Glomerular endothelial cell (primary cell): ENCODE measurements around the gene ATRIP. TPM values are rescaled to one million over a fixed set of nuclear protein-coding genes. Genes with fewer than 3 reads are reported as not detected.
"Not testable (repeated sequence)": the region's sequence is repeated elsewhere in the genome, so short reads cannot be mapped to it uniquely, and the experiment has no call there.

Source experiments
- DNase-seq: peaks from one replicate; pipeline ENCODE4 v3.0.0-alpha.2; 2011; ENCODE audit warnings: low read depth, low spot score; ENCODE audit errors: extremely low read depth
- total RNA-seq: library from RNA; depleted of rRNA; stranded (reverse); fragments of >200 nt; gene quantifications from 2 replicates; pipeline ENCODE4 v1.2.3, GENCODE V29; 2015

ATRIP gene
- total RNA-seq = 4.7 and 8.6 TPM in 2 replicates

- DNase-seq = no peak
These were observed at the start of gene ATRIP for GRCh38 chr3:48446425-48447193. TSS of gene ATRIP (plus strand) at chr3:48446737. CDS start at chr3:48446846, 109 bp downstream.

DNA sequence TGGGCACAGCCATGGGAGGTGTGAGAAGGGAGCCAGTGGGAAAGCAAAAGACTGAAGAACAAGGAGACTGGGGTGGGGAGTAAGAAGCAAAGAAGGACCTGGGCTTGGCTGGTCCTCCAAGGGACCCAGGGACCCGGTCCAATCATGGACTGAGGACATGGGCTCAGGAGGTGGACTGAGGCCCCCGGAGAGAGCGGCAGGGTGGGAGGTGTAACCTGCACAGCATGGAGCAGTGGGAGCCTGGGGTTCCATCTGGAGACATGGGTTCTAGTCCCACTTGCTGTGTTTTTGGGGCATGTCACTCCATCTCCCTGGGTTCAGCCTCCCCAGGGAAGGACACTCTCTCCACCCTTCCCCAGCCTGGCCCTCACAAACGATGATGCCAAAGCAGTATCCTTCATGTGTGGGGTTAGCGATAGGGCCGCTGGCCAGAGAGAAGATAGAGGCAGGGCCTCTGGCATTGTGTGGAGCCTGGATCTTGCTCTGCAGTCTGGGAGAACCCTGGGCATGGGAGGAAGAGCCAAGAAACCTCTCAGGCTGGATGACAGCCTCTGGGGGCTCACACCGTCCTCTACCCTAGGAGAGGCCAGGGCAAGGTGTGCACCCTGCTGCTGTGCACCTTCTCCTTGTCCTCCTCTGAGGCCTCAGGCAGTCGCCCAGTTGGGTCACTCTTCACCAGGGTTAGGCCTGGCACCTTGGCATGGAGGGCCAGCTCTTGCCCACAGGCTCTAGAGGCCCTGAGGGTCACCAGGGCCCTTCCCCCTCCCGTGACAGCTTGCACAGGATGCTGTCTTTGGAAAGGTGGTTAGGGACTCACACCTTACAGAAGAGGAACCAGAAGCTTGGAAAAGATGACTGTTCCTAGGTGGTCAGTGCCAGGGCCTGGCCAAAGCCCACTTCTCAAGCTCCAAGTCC, 48.5 kb upstream of the ATRIP start:
- DNase-seq = no peak

DNA sequence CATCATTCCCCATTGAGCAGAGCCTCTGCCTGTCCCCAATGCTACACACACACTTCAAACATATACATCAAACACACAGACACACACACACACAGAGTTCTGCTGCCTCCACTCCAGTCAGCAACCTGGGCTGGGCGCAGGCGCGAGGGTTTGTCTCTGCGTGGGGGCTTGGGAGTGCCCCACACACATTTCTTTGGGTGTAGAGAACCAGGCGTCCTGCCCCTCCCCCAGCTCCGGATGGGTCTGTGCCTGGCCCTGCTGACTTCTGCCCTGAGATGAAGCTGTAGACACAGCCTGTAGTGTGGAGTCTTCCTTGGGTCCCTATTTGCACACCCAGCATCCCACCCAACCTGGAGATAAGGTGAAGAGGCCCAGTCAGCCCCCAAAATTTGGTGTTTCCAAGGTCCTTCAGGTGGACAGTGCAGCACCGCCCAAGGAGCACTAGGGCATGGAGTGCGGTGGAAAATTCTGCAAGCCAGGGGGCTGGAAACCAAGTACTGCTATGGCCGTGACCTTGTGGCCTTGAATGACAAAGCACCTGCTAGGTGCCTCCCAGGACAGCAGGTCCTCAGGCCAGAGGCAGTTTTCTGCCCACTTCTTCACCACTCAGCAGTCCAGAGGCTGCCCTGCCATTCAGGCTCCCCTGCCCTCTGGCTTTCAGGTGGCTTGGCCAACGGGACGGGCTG, 47.7 kb upstream of the ATRIP start:
- no peak for DNase-seq

DNA sequence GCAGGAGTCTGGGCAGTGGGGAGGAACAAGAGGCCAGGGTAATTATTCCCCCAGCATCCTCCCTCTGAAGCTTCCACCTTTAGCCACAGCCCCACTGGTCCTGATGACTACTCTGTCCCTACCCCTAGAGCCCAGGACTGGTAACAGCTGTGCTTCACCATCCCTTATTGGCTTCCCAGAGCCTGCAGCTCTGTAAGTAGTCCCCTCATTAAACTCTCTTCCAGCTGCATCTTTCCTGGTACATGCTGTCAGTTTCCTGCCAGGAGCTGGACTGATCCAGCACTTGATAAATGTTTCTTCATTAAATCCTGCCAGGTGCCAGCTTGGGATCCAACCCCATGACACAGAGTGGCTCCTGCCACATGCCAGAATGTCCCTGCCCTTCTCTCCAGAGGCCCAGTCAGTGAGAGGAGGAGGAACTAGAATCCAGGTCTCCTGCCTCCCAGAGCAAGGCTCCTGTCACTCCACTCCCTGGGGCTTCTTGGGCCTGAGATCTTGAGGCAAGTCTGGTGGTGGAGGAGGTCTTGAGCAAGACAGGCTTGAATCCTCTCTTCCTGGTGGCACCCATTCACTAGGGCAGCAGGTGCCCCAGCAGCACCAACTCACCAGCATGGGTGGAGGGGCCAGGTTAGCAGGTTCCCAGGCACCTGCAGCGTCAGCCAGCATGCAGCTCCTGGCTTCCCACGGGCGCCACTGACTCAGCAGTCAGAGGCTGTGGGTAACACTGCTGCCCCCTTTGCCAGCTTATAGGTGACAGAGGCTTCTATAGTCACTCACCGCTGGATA, 47.0 kb upstream of the ATRIP start:
- DNase-seq = no peak

GRCh38 chr3:48400824-48401433, 45.6 kb upstream of the ATRIP start:
- DNase-seq = peak; percentile 16

DNA sequence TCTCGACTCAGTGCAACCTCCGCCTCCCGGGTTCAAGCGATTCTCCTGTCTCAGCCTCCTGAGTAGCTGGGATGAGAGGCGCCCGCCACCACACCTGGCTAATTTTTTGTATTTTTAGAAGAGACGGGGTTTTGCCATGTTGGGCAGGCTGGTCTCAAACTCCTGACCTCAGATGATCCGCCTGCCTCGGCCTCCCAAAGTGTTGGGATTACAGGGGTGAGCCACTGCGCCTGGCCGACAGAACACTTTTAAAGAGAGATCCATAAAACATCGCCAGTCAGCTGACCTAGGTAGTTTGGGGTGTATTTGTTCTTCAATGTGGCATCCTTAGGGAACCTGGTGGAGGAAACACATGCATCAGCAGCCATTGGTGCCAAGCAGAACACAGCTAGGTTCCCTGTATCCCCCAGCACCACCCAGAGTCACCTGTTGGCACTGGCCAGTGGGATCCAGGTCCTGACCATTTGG, 45.1 kb upstream of the ATRIP start:
- not testable (repeated sequence) for DNase-seq

DNA sequence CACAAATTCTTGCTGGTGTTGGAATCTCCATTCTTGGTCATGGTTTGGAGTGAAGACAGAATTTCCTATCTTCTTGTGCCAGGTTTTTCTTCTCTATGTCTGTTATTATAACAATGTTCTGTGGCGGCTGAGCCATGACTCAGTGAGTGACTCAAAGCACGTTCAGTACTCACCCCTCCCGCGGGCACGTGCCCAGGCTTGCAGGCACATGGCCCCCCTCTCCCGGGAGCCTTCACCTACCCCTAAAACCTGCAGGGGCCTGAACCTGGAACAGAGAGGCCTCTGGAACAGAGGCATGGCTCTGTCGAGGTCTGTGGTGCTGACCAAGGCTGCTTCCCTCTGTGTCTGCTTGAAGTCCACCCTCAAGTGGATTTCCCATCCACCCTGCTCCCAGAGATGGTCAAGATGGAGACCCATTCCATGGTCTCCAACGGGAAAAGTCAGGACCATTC, 44.2 kb upstream of the ATRIP start:
- peak; percentile 37 for DNase-seq

DNA sequence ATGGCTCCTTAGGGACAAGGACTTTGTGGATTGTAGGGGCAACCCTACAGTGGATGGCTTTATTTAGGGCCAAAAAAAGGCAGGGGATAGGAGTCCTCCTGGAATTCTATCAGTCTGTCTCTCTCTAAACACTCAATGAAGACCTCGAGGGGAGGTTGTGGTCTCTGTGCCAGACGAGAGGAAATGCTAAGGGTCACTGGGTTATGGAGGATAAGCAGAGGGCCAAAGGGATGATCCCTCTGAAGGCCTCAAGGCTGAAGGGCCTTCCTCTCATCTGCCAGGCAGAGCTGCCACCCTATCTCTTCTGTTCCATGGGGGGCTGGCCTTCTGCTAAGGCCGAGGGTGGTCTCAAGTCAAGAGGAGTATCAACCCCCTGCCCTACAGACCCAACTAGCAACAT, 43.6 kb upstream of the ATRIP start:
- DNase-seq = no peak

- DNase-seq = no peak
These were observed 42.8 kb upstream of the ATRIP start for GRCh38 chr3:48403533-48404439.

DNA sequence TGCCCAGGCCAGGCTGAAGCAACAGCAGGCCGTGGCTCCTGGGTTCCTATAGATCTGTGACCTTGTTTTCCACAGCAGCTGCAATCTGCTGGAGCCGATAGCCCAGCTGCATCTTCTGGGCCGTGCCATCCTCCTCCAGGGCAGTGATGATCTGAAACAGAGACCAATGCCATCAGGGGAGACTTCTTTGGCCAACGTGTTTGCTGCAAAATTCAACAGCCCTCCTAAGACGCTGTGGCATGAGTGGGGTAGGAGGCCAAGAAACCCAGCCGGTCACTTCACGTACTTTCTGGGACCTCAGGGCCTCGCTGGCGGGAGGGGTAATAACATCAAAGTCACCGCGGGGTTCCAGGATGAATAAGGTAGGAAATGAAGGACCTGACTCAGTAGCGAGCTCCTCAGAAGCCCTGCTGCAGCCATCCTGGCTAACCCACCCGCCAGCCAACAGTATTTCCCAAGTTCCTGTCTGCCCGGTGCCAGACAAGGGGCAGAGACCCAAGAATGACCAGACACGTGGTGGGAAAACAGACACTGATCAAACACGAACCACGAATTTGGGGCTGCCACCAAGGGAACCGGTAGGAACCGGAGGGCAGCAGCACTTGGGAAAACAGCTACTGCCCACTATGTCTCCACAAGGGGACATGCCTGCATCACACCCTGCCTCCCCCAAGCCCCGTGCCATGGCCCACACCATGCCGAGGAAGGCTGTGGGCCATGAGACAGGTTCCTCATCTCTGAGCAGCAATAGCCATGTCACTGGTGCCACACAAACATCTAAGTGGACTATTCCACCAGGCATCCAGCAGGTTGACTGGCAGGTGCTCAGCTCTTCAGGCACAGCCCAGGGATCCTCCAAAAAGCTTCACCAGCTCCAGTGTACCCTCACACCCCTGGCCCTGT, 41.8 kb upstream of the ATRIP start:
- DNase-seq = no peak

- DNase-seq = no peak
These were observed 41.1 kb upstream of the ATRIP start for GRCh38 chr3:48405343-48405881.

DNA sequence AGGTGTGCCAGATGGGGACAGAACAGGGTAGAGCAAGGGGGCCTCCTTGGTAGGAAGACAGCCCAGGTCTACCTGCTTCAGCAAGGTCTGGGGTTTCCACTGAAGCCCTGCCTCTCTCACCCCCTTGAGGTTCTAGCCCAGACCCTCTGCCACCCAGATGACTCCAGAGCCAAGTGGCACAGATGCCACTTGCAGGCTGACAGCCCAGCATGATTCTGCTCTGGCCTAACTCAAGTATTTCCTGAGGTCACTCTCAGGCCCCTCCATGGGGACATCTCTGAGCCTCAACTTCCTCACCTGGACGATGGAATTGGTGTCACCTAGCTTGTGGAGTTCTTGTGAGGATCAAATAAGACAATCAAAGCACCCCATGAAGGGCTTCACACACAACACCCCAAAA, 40.6 kb upstream of the ATRIP start:
- DNase-seq = no peak

GRCh38 chr3:48406443-48407431, 39.8 kb upstream of the ATRIP start:
- no peak for DNase-seq

- no peak for DNase-seq
These were observed 38.9 kb upstream of the ATRIP start for GRCh38 chr3:48407542-48408099.

DNA sequence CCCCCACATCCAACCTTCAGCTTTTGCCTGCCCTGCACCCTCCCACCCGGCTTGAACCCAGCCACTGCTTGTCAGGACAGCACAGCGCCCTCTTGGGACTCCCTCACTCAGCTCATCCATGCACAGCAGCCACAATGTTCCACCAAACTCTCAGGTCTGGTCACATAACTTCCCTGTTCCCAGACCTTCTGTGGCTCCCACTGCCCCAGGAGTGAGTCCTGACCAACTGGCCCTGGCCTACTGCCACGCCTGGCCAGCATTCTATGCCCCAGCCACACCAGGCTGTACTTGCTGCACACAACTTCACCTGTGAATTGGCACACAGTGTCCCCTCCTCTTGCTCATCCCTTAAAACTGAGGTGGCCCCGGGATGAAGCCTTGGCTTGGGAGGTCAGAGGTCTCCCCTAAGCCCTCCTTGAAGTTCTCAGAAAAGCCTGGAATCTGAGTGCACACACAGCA, 37.7 kb upstream of the ATRIP start:
- no peak for DNase-seq
